HepG2 (cell line): Measurements from ENCODE around the gene GIMAP1. TPM values are rescaled to one million over a fixed set of nuclear protein-coding genes. Genes with fewer than 3 reads are reported as not detected.

Experiments used
- ATAC-seq: fragments of 200-7000 bp; cut with Tn5 transposase; 3 replicates; pipeline ENCODE4 v1.9.1; 2020; ENCODE audit warnings: mild to moderate bottlenecking, moderate library complexity
- BruUV-seq: library from RNA; stranded (reverse); fragments of 400-500 nt; replicated peaks from 2 replicates; lab custom pipeline; 2021; lab: Mats Ljungman, UMichigan
- CTCF ChIA-PET: fragments of 300-600 bp; formaldehyde crosslinking; extraction: SDS; loops from one replicate; lab custom pipeline; 2021; ENCODE audit warnings: low total read pairs, inconsistent platforms, low intra/inter-chr PET ratio; lab: Yijun Ruan, JAX
- POLR2A ChIA-PET: fragments of 350-600 bp; sonication (Branson Sonifier 250); formaldehyde crosslinking; loops from one replicate; lab custom pipeline; 2020; ENCODE audit warnings: antibody characterized with exemption, inconsistent platforms; lab: Yijun Ruan, JAX
- DNase-seq: peaks from one replicate; pipeline ENCODE4 v3.0.0-alpha.2; 2015; ENCODE audit warnings: low spot score
- FAIRE-seq: peaks from 3 replicates; lab custom pipeline; 2011; peaks lifted over from hg19 to GRCh38; lab: Jason Lieb, UNC
- H2AFZ ChIP-seq: one replicate; pipeline ENCODE4 v1.6.1; 2011; ENCODE audit warnings: low read length, inconsistent platforms
- H3K27ac ChIP-seq: fragments of 300-600 bp; 3 replicates; pipeline ENCODE4 v1.8.0; 2011; ENCODE audit warnings: mixed run types, mild to moderate bottlenecking, mixed read lengths, low read length, inconsistent platforms; ENCODE audit not compliant: insufficient read depth; ENCODE audit errors: extremely low read length
- H3K27me3 ChIP-seq, 2 experiments: fragments of 200-600 bp in 1 of 2; 2 replicates in 1 of 2; 3 replicates in 1 of 2; pipeline versions ENCODE4 v1.6.0 to v1.8.0; 2011; ENCODE audit warnings: low read length in 2 of 2, mild to moderate bottlenecking in 2 of 2, moderate library complexity in 2 of 2, inconsistent platforms in 1 of 2; ENCODE audit not compliant: insufficient read depth in 2 of 2, control insufficient read depth in 1 of 2
- H3K36me3 ChIP-seq, 2 experiments: fragments of 200-600 bp in 1 of 2; replicated peaks in 1 of 2; 2 replicates in 1 of 2; 3 replicates in 1 of 2; pipeline versions ENCODE4 v1.5.1 to v1.8.0; 2011; ENCODE audit warnings: low read length in 2 of 2, inconsistent platforms in 1 of 2; ENCODE audit not compliant: insufficient read depth in 2 of 2, control insufficient read depth in 1 of 2
- H3K4me1 ChIP-seq: 2 replicates; pipeline ENCODE4 v1.5.1; 2012; ENCODE audit warnings: low read length, inconsistent platforms; ENCODE audit not compliant: insufficient read depth
- H3K4me2 ChIP-seq: 2 replicates; pipeline ENCODE4 v1.6.0; 2011; ENCODE audit warnings: low read depth, low read length, inconsistent platforms
- H3K4me3 ChIP-seq, 3 experiments: fragments of 200-600 bp in 1 of 3; sonication (generic), shearing (Covaris generic) in 1 of 3; replicated peaks in 1 of 3; 2 replicates each; pipeline ENCODE4 v1.5.1; 2011 to 2016; ENCODE audit warnings: low read length in 3 of 3, inconsistent platforms in 2 of 3, low read depth in 2 of 3, mild to moderate bottlenecking in 2 of 3, control low read depth in 1 of 3, mixed read lengths in 1 of 3; ENCODE audit not compliant: insufficient read depth in 1 of 3
- H3K79me2 ChIP-seq: one replicate; pipeline ENCODE4 v1.6.1; 2011; ENCODE audit warnings: low read length, inconsistent platforms; ENCODE audit not compliant: insufficient read depth
- H3K9ac ChIP-seq: 2 replicates; pipeline ENCODE4 v1.6.0; 2011; ENCODE audit warnings: mild to moderate bottlenecking, low read depth, low read length, inconsistent platforms; ENCODE audit not compliant: insufficient read depth
- H3K9me3 ChIP-seq: 2 replicates; pipeline ENCODE4 v1.5.1; 2012; ENCODE audit warnings: mild to moderate bottlenecking, low read length
- H4K20me1 ChIP-seq: 2 replicates; pipeline ENCODE4 v1.6.0; 2011; ENCODE audit warnings: inconsistent platforms, mild to moderate bottlenecking, low read length, moderate library complexity; ENCODE audit not compliant: insufficient read depth
- GABPA ChIP-seq, 2 experiments: IDR thresholded peaks; 2 replicates each; pipeline ENCODE4 v1.6.1; 2011 to 2016; ENCODE audit warnings: low read depth in 2 of 2, low read length in 1 of 2, missing biosample characterization in 1 of 2, missing genetic modification characterization in 1 of 2
- NCOA5 ChIP-seq: sonication (generic); formaldehyde crosslinking; IDR thresholded peaks from 2 replicates; pipeline ENCODE4 v1.4.0; 2020; ENCODE audit warnings: missing genetic modification reagents
- NR3C1 ChIP-seq: sonication (generic); formaldehyde crosslinking; IDR thresholded peaks from 2 replicates; pipeline ENCODE4 v1.4.0; 2020; ENCODE audit warnings: missing genetic modification reagents
- PPARG ChIP-seq: conservative IDR thresholded peaks from 2 replicates; pipeline ENCODE4 v1.6.1; 2016; ENCODE audit warnings: missing biosample characterization, missing genetic modification reagents
- ZNF564 ChIP-seq: sonication (generic); formaldehyde crosslinking; IDR thresholded peaks from 2 replicates; pipeline ENCODE4 v1.8.1; 2023; ENCODE audit warnings: mild to moderate bottlenecking, missing genetic modification reagents
- WGBS: methylation state at CpG from one replicate; pipeline ENCODE4 v1.1.6; 2017; ENCODE audit warnings: low lambda C conversion rate; 5-methylcytosine and 5-hydroxymethylcytosine counted together
- in situ Hi-C: cut with HindIII; loops from 2 replicates; pipeline ENCODE4 v1.10.0; 2017; ENCODE audit warnings: low pct_unique_long_range_greater_than_20kb; ENCODE audit not compliant: extremely low pct_ligation_motif_present
- intact Hi-C: fragments of 100-400 bp; cut with micrococcal nuclease; formaldehyde crosslinking; loops from one replicate; pipeline ENCODE4 v1.10.0; 2022; ENCODE audit not compliant: unreplicated experiment
- polyA plus RNA-seq, 8 experiments: library from polyadenylated mRNA; depleted of rRNA in 3 of 8; stranded (reverse) in 7 of 8; unstranded in 1 of 8; fragments of >200 nt; fragmentation: Illumina TruSeq in 4 of 8; extraction: Trizol in 4 of 8; gene quantifications; 2 replicates each; pipeline versions ENCODE4 v1.2.1 to v1.2.3, GENCODE V29; 2011 to 2016; ENCODE audit warnings: low read depth in 4 of 8, missing spikeins in 1 of 8, mixed read lengths in 1 of 8; ENCODE audit not compliant: insufficient read depth in 1 of 8
- total RNA-seq, 5 experiments: library from RNA; depleted of rRNA; stranded (reverse); fragments of >200 nt; fragmentation: Illumina TruSeq; extraction: Trizol; gene quantifications; 2 replicates each; pipeline ENCODE4 v1.2.3, GENCODE V29; 2016; ENCODE audit warnings: low read depth in 1 of 5
- TF ChIP-seq, protein P1 (sequence below): sonication (generic); formaldehyde crosslinking; IDR thresholded peaks from 2 replicates; pipeline ENCODE4 v1.4.0; 2020; ENCODE audit warnings: missing genetic modification reagents, borderline replicate concordance
- TF ChIP-seq, protein P2 (sequence below): sonication (generic); formaldehyde crosslinking; IDR thresholded peaks from 2 replicates; pipeline ENCODE4 v1.4.0; 2020; ENCODE audit warnings: missing genetic modification reagents

GIMAP1 gene
- total and polyA plus RNA-seq, 2 of the 13 experiments (the other 11 are each of a cell fraction or from before 2014, with no cell fraction given), result not detected

DNA sequence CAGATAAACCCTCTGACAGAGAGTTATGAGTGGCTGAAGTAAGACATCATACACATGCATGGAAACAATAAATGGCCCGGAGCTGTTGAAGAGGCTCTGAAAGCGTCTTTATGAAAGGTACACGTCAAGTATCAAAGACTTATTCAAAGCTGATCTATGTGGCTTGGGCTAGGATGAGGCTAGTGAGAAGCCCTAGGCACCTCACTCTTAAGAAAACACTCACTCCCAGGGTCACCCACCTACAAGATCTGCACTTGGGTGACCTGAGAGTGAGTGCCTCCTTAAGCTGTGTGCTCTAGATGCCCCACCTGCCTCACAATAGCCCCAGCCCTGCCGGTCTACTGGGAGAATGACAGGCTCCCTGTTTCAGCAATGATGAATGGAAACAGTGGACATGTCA is 1.1 kb upstream of the GIMAP1 start (continued):
- TF ChIP-seq PPARG (CRISPR knock-in tag), result no peak
- TF ChIP-seq, all 625 proteins: peak for 0

DNA sequence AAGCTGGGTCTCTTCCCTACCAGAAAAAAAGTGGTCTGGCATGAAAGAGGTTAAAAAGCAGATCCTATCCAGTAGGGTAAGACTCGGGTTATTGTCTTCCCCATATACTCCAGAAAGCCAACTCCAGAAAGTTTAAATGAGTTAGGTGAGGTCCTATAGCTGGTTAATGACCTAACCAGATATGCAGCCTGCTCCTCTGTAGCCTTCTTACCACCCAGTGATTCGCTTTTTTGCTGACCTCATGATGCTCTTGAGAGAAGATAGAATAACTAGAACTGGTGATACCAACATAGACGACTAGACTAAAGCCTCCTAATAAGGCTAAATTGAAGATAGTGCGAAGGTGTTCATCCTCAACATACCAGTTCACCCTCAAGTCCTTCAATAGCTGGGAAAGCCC is 675 bp upstream of the GIMAP1 start:
- ChIA-PET CTCF (no interaction called here), POLR2A (no interaction called here)
- intact Hi-C loops (no loop called here), in situ Hi-C loops (no loop called here)
- BruUV-seq, result no TSS peak
- no peak for DNase-seq
- H3K36me3 ChIP-seq, result no peaks in the 10 kb centered on the region
- FAIRE-seq, result no peak
- H3K9ac ChIP-seq, result no peak overlapping the region
- H3K27ac ChIP-seq, result no peak overlapping the region
- no peaks in the 10 kb centered on the region for H3K9me3 ChIP-seq
- ATAC-seq, result no peak
- no peaks in the 10 kb centered on the region for H4K20me1 ChIP-seq
- 0% methylated on average over 2 of the region's 4 CpGs for WGBS
- no peaks in the 10 kb centered on the region for H3K4me1 ChIP-seq
- H3K27me3 ChIP-seq, result peaks cover 0 to 3% of the 10 kb centered on the region in 2 experiments; a peak in 2 of 5 replicates
- H3K4me3 ChIP-seq, result no peak overlapping the region
- no peak overlapping the region for H3K4me2 ChIP-seq
- no peaks in the 10 kb centered on the region for H3K79me2 ChIP-seq
- H2AFZ ChIP-seq, result no peak overlapping the region
- TF ChIP-seq ZNF564 (CRISPR knock-in tag) (no peak), NCOA5 (CRISPR knock-in tag) (no peak), NR3C1 (CRISPR knock-in tag) (no peak), GABPA (IDR thresholded peaks at IDR 0.05; ENCODE audit: low read depth, low read length) (no peak), GABPA (CRISPR knock-in tag; IDR thresholded peaks at IDR 0.05; ENCODE audit: low read depth) (no peak)
- TF ChIP-seq, protein P1, sequence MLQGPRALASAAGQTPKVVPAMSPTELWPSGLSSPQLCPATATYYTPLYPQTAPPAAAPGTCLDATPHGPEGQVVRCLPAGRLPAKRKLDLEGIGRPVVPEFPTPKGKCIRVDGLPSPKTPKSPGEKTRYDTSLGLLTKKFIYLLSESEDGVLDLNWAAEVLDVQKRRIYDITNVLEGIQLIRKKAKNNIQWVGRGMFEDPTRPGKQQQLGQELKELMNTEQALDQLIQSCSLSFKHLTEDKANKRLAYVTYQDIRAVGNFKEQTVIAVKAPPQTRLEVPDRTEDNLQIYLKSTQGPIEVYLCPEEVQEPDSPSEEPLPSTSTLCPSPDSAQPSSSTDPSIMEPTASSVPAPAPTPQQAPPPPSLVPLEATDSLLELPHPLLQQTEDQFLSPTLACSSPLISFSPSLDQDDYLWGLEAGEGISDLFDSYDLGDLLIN, result no peak
- TF ChIP-seq, protein P2, sequence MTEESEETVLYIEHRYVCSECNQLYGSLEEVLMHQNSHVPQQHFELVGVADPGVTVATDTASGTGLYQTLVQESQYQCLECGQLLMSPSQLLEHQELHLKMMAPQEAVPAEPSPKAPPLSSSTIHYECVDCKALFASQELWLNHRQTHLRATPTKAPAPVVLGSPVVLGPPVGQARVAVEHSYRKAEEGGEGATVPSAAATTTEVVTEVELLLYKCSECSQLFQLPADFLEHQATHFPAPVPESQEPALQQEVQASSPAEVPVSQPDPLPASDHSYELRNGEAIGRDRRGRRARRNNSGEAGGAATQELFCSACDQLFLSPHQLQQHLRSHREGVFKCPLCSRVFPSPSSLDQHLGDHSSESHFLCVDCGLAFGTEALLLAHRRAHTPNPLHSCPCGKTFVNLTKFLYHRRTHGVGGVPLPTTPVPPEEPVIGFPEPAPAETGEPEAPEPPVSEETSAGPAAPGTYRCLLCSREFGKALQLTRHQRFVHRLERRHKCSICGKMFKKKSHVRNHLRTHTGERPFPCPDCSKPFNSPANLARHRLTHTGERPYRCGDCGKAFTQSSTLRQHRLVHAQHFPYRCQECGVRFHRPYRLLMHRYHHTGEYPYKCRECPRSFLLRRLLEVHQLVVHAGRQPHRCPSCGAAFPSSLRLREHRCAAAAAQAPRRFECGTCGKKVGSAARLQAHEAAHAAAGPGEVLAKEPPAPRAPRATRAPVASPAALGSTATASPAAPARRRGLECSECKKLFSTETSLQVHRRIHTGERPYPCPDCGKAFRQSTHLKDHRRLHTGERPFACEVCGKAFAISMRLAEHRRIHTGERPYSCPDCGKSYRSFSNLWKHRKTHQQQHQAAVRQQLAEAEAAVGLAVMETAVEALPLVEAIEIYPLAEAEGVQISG (CRISPR knock-in tag), result no peak
- TF ChIP-seq, all 625 proteins: peak for 0
